Mucosa of descending colon (tissue), 3 donors: ENCODE data around the gene PRAC2. TPM values are rescaled to one million over a fixed set of nuclear protein-coding genes. Genes with fewer than 3 reads are reported as not detected.

ENCODE experiments used
- ATAC-seq: fragments of 200-7000 bp; cut with Tn5 transposase; one replicate; pipeline ENCODE4 v1.9.1; 2020; ENCODE audit warnings: mild to moderate bottlenecking, moderate library complexity
- DNase-seq, 3 donors: peaks; one replicate each; pipeline ENCODE4 v3.0.0-alpha.2; 2020
- H3K36me3 ChIP-seq: fragments of 200-600 bp; one replicate; pipeline ENCODE4 v1.8.0; 2021; ENCODE audit warnings: low read depth, mild to moderate bottlenecking
- H3K4me1 ChIP-seq: fragments of 200-600 bp; one replicate; pipeline ENCODE4 v1.8.0; 2021; ENCODE audit warnings: low read depth, mild to moderate bottlenecking
- H3K4me3 ChIP-seq: fragments of 200-600 bp; one replicate; pipeline ENCODE4 v1.8.0; 2021; ENCODE audit warnings: mild to moderate bottlenecking
- H3K9me3 ChIP-seq: fragments of 200-600 bp; one replicate; pipeline ENCODE4 v1.8.0; 2021; ENCODE audit warnings: mild to moderate bottlenecking
- CTCF ChIP-seq: fragments of 200-600 bp; IDR thresholded peaks from one replicate; pipeline ENCODE4 v1.8.0; 2022; ENCODE audit warnings: antibody characterized with exemption, mild to moderate bottlenecking
- intact Hi-C, 2 donors: fragments of 100-400 bp; cut with DNase I in 1 of 2; cut with micrococcal nuclease in 1 of 2; formaldehyde crosslinking; loops; one replicate each; pipeline versions ENCODE4 v1.11.0 to v1.11.1; 2022; cut with DNase I, micrococcal nuclease
- total RNA-seq, 3 donors: library from RNA; stranded (reverse); fragmentation: NEBNext Ultra II Directional in 2 of 3; extraction: Animal tissue kit (Norgen Biotek cat#: 25700) in 2 of 3; gene quantifications; one replicate each; pipeline versions ENCODE4 v1.2.1 to v1.2.4, GENCODE V29; 2021 to 2023
- donor health status: DM: no; HTN: no; CAD: no; lungs with moderate emphysema.
- donor health status: DM: no; HTN: no; CAD: no.
- donor health status: DM: no; HTN: yes; CAD: no.

The PRAC2 gene
- total RNA-seq, 3 donors from 2014 or later = 6.6 to 24.0 (median 12.4) TPM

- no peak overlapping the region for H3K4me3 ChIP-seq
- intact Hi-C loops = no loop called here
These were observed 31.7 kb downstream of the PRAC2 start for GRCh38 chr17:48754500-48755261.

GRCh38 chr17:48755356-48755755, 32.4 kb downstream of the PRAC2 start:
- Histone ChIP-seq H3K9me3 (no peaks in the 10 kb centered on the region), H3K4me3 (no peak overlapping the region), H3K36me3 (no peaks in the 10 kb centered on the region), H3K4me1 (peaks cover 7% of the 10 kb centered on the region)
- intact Hi-C loops = no loop called here
- ATAC-seq (no peak), DNase-seq (no peak)
- no peak for TF ChIP-seq CTCF

More at GRCh38 chr17:48754500-48755261, 31.7 kb downstream of the PRAC2 start:
- TF ChIP-seq CTCF = no peak
- ATAC-seq = no peak
- H3K4me1 ChIP-seq = peaks cover 4% of the 10 kb centered on the region
- no peak for DNase-seq
- no peaks in the 10 kb centered on the region for H3K9me3 ChIP-seq
- H3K36me3 ChIP-seq = no peaks in the 10 kb centered on the region

GRCh38 chr17:48756830-48757251, 33.9 kb downstream of the PRAC2 start:
- Histone ChIP-seq H3K9me3 (no peaks in the 10 kb centered on the region), H3K36me3 (no peaks in the 10 kb centered on the region), H3K4me1 (peaks cover 14% of the 10 kb centered on the region), H3K4me3 (no peak overlapping the region)
- no peak for TF ChIP-seq CTCF
- intact Hi-C loops = no loop called here
- DNase-seq = peak in 2 of 3 donors; percentile 55 to 56
- peak; percentile 56 for ATAC-seq

GRCh38 chr17:48757524-48757961, 34.6 kb downstream of the PRAC2 start:
- Histone ChIP-seq H3K4me3 (no peak overlapping the region), H3K4me1 (peaks cover 14% of the 10 kb centered on the region), H3K36me3 (no peaks in the 10 kb centered on the region), H3K9me3 (no peaks in the 10 kb centered on the region)
- TF ChIP-seq CTCF = no peak
- intact Hi-C loops = no loop called here
- ATAC-seq = peak; percentile 67
- peak in 1 of 3 donors; percentile 40 for DNase-seq

- no peaks in the 10 kb centered on the region for H3K9me3 ChIP-seq
- H3K4me3 ChIP-seq = no peak overlapping the region
- intact Hi-C loops = no loop called here
- ATAC-seq (no peak), DNase-seq (no peak)
- no peaks in the 10 kb centered on the region for H3K36me3 ChIP-seq
- TF ChIP-seq CTCF = no peak
- peaks cover 14% of the 10 kb centered on the region for H3K4me1 ChIP-seq
These were observed 36.3 kb downstream of the PRAC2 start for GRCh38 chr17:48759288-48759687.
